Measurements from ENCODE around the gene GAPDH.
"Not testable (repeated sequence)": the region's sequence is repeated elsewhere in the genome, so short reads cannot be mapped to it uniquely, and the experiment has no call there.

GAPDH gene

GRCh38 chr12:6563448-6564050 is 29.2 kb downstream of the GAPDH start:
- peak; percentile 77 for DNase-seq (ENCODE audit: low spot score)

DNA sequence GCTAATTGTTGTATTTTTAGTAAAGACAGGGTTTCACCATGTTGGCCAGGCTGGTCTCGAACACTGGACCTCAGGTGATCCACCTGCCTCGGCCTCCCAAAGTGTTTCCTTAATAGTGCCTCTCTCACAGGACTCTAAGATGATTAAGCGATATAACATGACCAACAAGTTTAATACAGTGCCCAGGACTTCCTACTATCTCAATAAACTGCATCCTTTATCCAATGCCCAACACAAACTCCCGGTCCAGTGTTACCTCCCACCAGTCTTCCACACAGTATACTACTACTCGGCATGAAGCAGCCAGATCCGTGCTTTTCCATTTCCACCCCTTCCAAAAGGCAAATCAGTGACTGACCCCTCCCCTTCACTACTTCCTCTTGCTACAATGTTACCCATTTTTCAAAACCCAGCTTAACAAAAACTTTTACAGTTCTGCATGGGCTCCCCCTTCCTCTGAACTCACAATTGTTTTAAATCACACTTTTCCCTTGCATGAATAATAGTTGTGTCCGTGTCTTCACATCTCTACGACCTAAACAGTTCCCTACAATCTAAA is 32.9 kb downstream of the GAPDH start:
- DNase-seq (ENCODE audit: low spot score), result no peak

- no peak for DNase-seq (ENCODE audit: low spot score)
Observed at GRCh38 chr12:6569312-6569711, 35.0 kb downstream of the GAPDH start.

GRCh38 chr12:6569786-6570185 is 35.5 kb downstream of the GAPDH start:
- DNase-seq (ENCODE audit: low spot score), result no peak

DNA sequence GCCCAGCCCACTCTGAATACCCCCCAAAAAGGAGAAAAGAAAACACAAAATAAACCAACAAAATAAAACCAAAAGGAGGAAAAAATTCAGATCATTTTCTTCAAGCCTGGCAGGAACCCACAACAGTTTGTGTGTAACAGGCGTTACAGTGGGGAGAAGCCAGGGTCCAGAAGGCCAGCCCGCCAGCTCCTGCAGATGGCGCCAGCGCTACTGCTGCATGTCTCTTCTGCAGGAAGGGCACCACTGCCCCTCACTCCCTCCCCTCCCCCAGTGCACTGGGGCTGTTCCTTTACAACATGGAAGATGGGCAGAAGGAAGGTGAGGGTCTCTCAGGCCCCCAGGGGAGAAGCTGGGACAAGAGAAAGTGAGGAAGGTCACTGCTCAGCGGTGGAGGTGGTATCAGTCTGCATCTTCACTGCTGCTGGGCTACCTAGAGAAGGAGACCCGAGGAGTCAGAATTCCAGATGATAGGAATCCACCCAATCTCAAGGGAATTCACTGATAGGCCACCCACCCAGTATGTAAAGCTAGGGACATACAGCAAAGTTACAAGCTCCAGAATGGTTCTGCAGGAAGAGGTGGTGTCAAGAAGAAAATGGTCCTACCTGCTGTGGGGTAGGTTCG is 36.1 kb downstream of the GAPDH start:
- no peak for DNase-seq (ENCODE audit: low spot score)

DNA sequence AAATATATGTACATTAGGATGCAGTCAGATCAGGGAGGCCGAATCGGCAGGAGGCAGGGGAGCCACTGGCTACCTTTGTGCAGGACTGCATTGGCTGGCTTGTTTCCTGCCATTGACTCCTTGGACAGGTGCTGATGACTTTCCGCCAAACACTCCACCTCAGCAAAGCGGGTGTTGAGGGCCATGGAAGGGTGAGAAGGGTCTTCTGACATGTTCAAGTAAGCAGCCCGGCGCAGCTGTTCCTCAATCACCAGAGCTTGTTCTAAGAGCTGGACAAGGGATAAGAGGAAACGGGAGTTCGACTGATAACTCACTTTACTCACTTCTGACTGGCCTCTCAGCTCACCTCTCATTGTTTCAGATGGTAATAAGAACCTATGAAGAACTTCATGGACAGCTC is 38.7 kb downstream of the GAPDH start:
- DNase-seq (ENCODE audit: low spot score), result no peak

DNA sequence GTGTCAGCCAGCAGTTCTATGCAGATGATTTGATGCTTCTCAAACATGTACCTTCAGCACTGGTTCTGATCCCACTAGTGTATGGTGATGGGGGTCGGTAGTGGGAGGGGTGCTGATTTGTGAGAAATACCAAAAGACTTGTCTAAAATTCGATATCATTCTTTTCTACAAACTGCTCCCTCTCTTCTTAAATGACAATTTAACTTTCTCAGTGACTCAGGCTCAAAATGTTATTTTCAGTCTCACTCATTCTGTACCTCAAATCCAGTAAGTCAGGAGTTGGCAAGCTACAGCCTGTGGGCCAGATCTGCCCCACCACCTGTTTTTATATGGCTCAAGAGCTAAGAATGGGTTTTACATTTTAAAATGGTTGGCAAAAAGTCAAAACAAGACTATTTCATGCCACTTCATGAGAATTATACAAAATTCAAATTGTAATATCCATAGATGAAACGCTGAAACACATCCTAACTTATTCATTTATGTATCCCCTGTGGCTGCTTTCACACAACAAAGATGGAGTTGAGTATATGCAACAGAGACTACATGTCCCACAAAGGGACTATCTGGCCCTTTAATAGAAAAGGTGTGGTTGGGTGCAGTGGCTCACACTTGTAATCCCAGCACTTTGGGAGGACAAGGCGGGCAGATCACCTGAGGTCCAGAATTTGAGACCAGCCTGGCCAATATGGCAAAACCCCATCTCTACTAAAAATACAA is 40.4 kb downstream of the GAPDH start:
- no peak for DNase-seq (ENCODE audit: low spot score)

DNA sequence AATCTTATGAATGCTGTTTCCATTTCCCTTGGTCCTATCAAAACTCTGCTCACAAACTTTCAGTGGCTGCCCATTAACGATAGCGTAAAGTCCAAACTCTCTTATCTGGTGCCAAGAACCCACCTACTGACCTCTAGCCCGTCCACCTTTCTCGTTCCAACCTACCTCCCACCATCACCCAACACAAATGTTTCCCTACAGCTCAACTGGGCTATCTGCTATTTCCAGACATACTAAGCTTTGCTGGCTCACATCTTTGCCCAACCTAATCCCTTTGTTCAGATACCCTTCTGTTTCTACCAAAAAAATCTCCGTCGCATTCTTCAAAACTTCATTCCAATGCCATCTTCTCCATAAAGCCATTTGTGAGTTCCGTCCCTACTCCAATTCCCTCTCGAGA is 41.3 kb downstream of the GAPDH start:
- no peak for DNase-seq (ENCODE audit: low spot score)

GRCh38 chr12:6582196-6582595 is 47.9 kb downstream of the GAPDH start:
- DNase-seq (ENCODE audit: low spot score), result no peak

- no peak for DNase-seq (ENCODE audit: low spot score)
Observed at GRCh38 chr12:6582959-6583358, 48.6 kb downstream of the GAPDH start.

DNA sequence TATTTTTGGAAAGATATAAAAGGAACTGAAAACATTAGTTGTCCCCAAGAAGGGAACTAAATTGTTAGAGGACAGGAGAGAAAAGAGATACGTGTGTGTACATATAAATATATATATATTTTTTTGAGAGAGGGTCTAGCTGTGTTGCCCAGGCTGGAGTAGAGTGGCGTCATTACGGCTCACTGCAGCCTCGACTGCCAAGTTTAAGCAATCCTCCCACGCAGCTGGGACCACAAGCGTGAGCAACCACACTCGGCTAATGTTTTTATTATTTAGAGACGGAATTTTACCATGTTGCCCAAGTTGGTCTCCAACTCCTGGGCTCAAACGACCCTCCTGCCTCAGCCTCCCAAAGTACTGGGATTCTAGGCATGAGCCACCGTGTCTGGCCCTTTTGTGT is 50.0 kb downstream of the GAPDH start:
- DNase-seq (ENCODE audit: low spot score), result no peak

GRCh38 chr12:6586569-6586968 is 52.3 kb downstream of the GAPDH start:
- not testable (repeated sequence) for DNase-seq (ENCODE audit: low spot score)

Data from hematopoietic multipotent progenitor cell treated with erythropoietin and hydrocortisone succinate and interleukin-3 and kit ligand, for 17 days (in vitro differentiated cells).